Measurements from ENCODE around the gene NSG1.

GRCh38 chr4:4413806-4414205 lies 26.9 kb downstream of the NSG1 start:
- TF ChIP-seq CTCF (conservative IDR thresholded peaks at IDR 0.05; ENCODE audit: low read length) (no peak), EZH2phosphoT487 (IDR thresholded peaks at IDR 0.05; ENCODE audit: borderline replicate concordance) (no peak)
